NCI-H1092 treated with DMSO at 0.1 percent for 48 hours (cell line): ENCODE measurements around the gene RHOBTB1.
"Not testable (repeated sequence)": the region's sequence is repeated elsewhere in the genome, so short reads cannot be mapped to it uniquely, and the experiment has no call there.

Experiments used
- DNase-seq: peaks from one replicate; lab custom pipeline; 2025; lab: John Stamatoyannopoulos, UW

RHOBTB1 gene

GRCh38 chr10:60906825-60907224 lies 37.2 kb downstream of the RHOBTB1 start:
- not testable (repeated sequence) for DNase-seq

GRCh38 chr10:60906411-60906810 lies 37.6 kb downstream of the RHOBTB1 start:
- DNase-seq, result no peak

- DNase-seq, result no peak
These were observed 38.4 kb downstream of the RHOBTB1 start for GRCh38 chr10:60905580-60905979.

GRCh38 chr10:60903096-60903495 lies 40.9 kb downstream of the RHOBTB1 start:
- no peak for DNase-seq

- peak; percentile 33 for DNase-seq
These were observed 42.3 kb downstream of the RHOBTB1 start for GRCh38 chr10:60901561-60902235.

- no peak for DNase-seq
These were observed 44.7 kb downstream of the RHOBTB1 start for GRCh38 chr10:60899266-60899665.

- DNase-seq, result no peak
These were observed 45.7 kb downstream of the RHOBTB1 start for GRCh38 chr10:60898321-60898720.

GRCh38 chr10:60896810-60897209 lies 47.2 kb downstream of the RHOBTB1 start:
- DNase-seq, result no peak

- DNase-seq, result no peak
These were observed 48.0 kb downstream of the RHOBTB1 start for GRCh38 chr10:60896033-60896432.

GRCh38 chr10:60894786-60895185 lies 49.2 kb downstream of the RHOBTB1 start:
- no peak for DNase-seq

GRCh38 chr10:60893231-60893630 lies 50.8 kb downstream of the RHOBTB1 start:
- no peak for DNase-seq

- DNase-seq, result no peak
These were observed 51.4 kb downstream of the RHOBTB1 start for GRCh38 chr10:60892571-60892970.

GRCh38 chr10:60890811-60891210 lies 53.2 kb downstream of the RHOBTB1 start:
- no peak for DNase-seq

- no peak for DNase-seq
These were observed 60.8 kb downstream of the RHOBTB1 start for GRCh38 chr10:60883187-60883586.

GRCh38 chr10:60878224-60878623 lies 65.8 kb downstream of the RHOBTB1 start:
- DNase-seq, result no peak

GRCh38 chr10:60877777-60878120 lies 66.2 kb downstream of the RHOBTB1 start:
- no peak for DNase-seq

GRCh38 chr10:60877061-60877776 lies 66.8 kb downstream of the RHOBTB1 start:
- DNase-seq, result no peak

GRCh38 chr10:60873758-60874157 lies 70.2 kb downstream of the RHOBTB1 start:
- no peak for DNase-seq

GRCh38 chr10:60872451-60872850 lies 71.5 kb downstream of the RHOBTB1 start:
- no peak for DNase-seq

- DNase-seq, result no peak
These were observed 72.8 kb downstream of the RHOBTB1 start for GRCh38 chr10:60871215-60871614.

GRCh38 chr10:60870803-60871202 lies 73.2 kb downstream of the RHOBTB1 start:
- no peak for DNase-seq

GRCh38 chr10:60870416-60870728 lies 73.6 kb downstream of the RHOBTB1 start:
- no peak for DNase-seq

- no peak for DNase-seq
These were observed 74.2 kb downstream of the RHOBTB1 start for GRCh38 chr10:60869652-60870415.
